Endothelial cell of umbilical vein (primary cell): Measurements from ENCODE around the gene TSPEAR. TPM values are rescaled to one million over a fixed set of nuclear protein-coding genes. Genes with fewer than 3 reads are reported as not detected.

Experiments used
- BruUV-seq: library from RNA; stranded (reverse); fragments of 400-500 nt; replicated peaks from 2 replicates; lab custom pipeline; 2021; lab: Mats Ljungman, UMichigan
- CTCF ChIA-PET: fragments of 300-600, 350-600 bp; sonication (Branson Sonifier 250); formaldehyde crosslinking; loops from one replicate; lab custom pipeline; 2021; ENCODE audit warnings: antibody characterized with exemption, inconsistent platforms; lab: Charles Lee
- POLR2A ChIA-PET: fragments of 300-600, 350-600 bp; sonication (Branson Sonifier 250); formaldehyde crosslinking; loops from one replicate; lab custom pipeline; 2021; ENCODE audit warnings: antibody characterized with exemption, inconsistent platforms; lab: Charles Lee
- DNase-seq: peaks from one replicate; pipeline ENCODE4 v3.0.0-alpha.2; 2011; ENCODE audit warnings: low read depth, low spot score
- FAIRE-seq: peaks from 2 replicates; lab custom pipeline; 2011; peaks lifted over from hg19 to GRCh38; lab: Jason Lieb, UNC
- H2AFZ ChIP-seq: 2 replicates; pipeline ENCODE4 v1.6.0; 2012; ENCODE audit warnings: low read depth, low read length, control low read depth, inconsistent platforms
- H3K27ac ChIP-seq: 2 replicates; pipeline ENCODE4 v1.5.1; 2011; ENCODE audit warnings: low read depth, mild to moderate bottlenecking, control low read depth, low read length, moderate library complexity; ENCODE audit not compliant: insufficient read depth
- H3K27me3 ChIP-seq, 2 experiments: 2 replicates each; pipeline versions ENCODE4 v1.6.0 to v1.6.1; 2011; ENCODE audit warnings: low read length in 2 of 2, mixed read lengths in 1 of 2; ENCODE audit not compliant: control insufficient read depth in 2 of 2, insufficient read depth in 2 of 2
- H3K36me3 ChIP-seq, 2 experiments: 2 replicates in 1 of 2; 3 replicates in 1 of 2; pipeline ENCODE4 v1.5.1; 2011; ENCODE audit warnings: low read length in 2 of 2, mild to moderate bottlenecking in 1 of 2, moderate library complexity in 1 of 2; ENCODE audit not compliant: control insufficient read depth in 2 of 2, insufficient read depth in 2 of 2; ENCODE audit errors: extremely low read depth in 1 of 2
- H3K4me1 ChIP-seq: 3 replicates; pipeline ENCODE4 v1.5.1; 2011; ENCODE audit warnings: mild to moderate bottlenecking, low read length; ENCODE audit not compliant: control insufficient read depth, insufficient read depth; ENCODE audit errors: extremely low read depth
- H3K4me2 ChIP-seq: 2 replicates; pipeline ENCODE4 v1.6.1; 2011; ENCODE audit warnings: low read length, control low read depth, mixed read lengths; ENCODE audit not compliant: insufficient read depth
- H3K4me3 ChIP-seq, 3 experiments: fragments of 200-600 bp in 1 of 3; sonication (generic), shearing (Covaris generic) in 1 of 3; replicated peaks in 1 of 3; 2 replicates each; pipeline ENCODE4 v1.5.1; 2011 to 2016; ENCODE audit warnings: control low read depth in 3 of 3, low read length in 3 of 3, mild to moderate bottlenecking in 2 of 3, inconsistent platforms in 1 of 3, low read depth in 1 of 3, moderate library complexity in 1 of 3; ENCODE audit not compliant: insufficient read depth in 1 of 3
- H3K79me2 ChIP-seq: 2 replicates; pipeline ENCODE4 v1.6.0; 2012; ENCODE audit warnings: low read length, inconsistent platforms; ENCODE audit not compliant: control insufficient read depth, insufficient read depth
- H3K9ac ChIP-seq: replicated peaks from 2 replicates; pipeline ENCODE3; 2011; ENCODE audit warnings: low read length, control low read depth; ENCODE audit not compliant: insufficient read depth; ENCODE audit errors: extremely low read depth
- H3K9me1 ChIP-seq: replicated peaks from 3 replicates; pipeline ENCODE4 v1.6.0; 2011; ENCODE audit warnings: mild to moderate bottlenecking, low read length; ENCODE audit not compliant: control insufficient read depth, insufficient read depth; ENCODE audit errors: extremely low read depth
- H3K9me3 ChIP-seq: replicated peaks from 2 replicates; pipeline ENCODE4 v1.5.1; 2012; ENCODE audit warnings: low read length, inconsistent platforms; ENCODE audit not compliant: control insufficient read depth, insufficient read depth
- H4K20me1 ChIP-seq: replicated peaks from 2 replicates; pipeline ENCODE3; 2011; ENCODE audit warnings: mild to moderate bottlenecking, low read length; ENCODE audit not compliant: control insufficient read depth, insufficient read depth; ENCODE audit errors: extremely low read depth
- CTCF ChIP-seq, 2 donors: IDR thresholded peaks; 1 replicate in 1 of 2; 2 replicates in 1 of 2; pipeline ENCODE4 v1.5.1; 2011; ENCODE audit warnings: low read length in 2 of 2, mild to moderate bottlenecking in 2 of 2, moderate library complexity in 2 of 2, control low read depth in 1 of 2, inconsistent platforms in 1 of 2, low read depth in 1 of 2; ENCODE audit not compliant: insufficient read depth in 1 of 2; ENCODE audit errors: extremely low read depth in 1 of 2
- EZH2 ChIP-seq: IDR thresholded peaks from 2 replicates; pipeline ENCODE4 v1.6.1; 2012; ENCODE audit warnings: borderline replicate concordance, low read depth, mild to moderate bottlenecking, moderate library complexity, low read length, inconsistent platforms; ENCODE audit not compliant: severe bottlenecking
- FOS ChIP-seq: IDR thresholded peaks from 2 replicates; pipeline ENCODE4 v1.6.1; 2011; ENCODE audit warnings: mild to moderate bottlenecking, low read length, moderate library complexity, borderline replicate concordance; ENCODE audit not compliant: insufficient read depth
- GATA2 ChIP-seq: IDR thresholded peaks from 2 replicates; pipeline ENCODE4 v1.7.0; 2011; ENCODE audit warnings: low read depth, mild to moderate bottlenecking, moderate library complexity, mixed read lengths, low read length; ENCODE audit not compliant: insufficient read length, insufficient read depth
- JUN ChIP-seq: IDR thresholded peaks from 2 replicates; pipeline ENCODE4 v1.6.1; 2011; ENCODE audit warnings: borderline replicate concordance, low read depth; ENCODE audit not compliant: insufficient read length, insufficient read depth
- MAX ChIP-seq: IDR thresholded peaks from 2 replicates; pipeline ENCODE4 v1.6.1; 2011; ENCODE audit not compliant: insufficient read depth, insufficient read length
- MYC ChIP-seq: IDR thresholded peaks from one replicate; pipeline ENCODE4 v1.6.1; 2011; ENCODE audit warnings: mild to moderate bottlenecking, low read depth, low read length
- POLR2A ChIP-seq: IDR thresholded peaks from 2 replicates; pipeline ENCODE4 v1.6.1; 2012; ENCODE audit warnings: low read depth, mild to moderate bottlenecking, control low read depth, low read length
- POLR2AphosphoS5 ChIP-seq: IDR thresholded peaks from 2 replicates; pipeline ENCODE4 v1.6.1; 2012; ENCODE audit warnings: low read depth, mild to moderate bottlenecking, control low read depth, low read length, moderate library complexity; ENCODE audit not compliant: insufficient read depth
- dilution Hi-C: fragments of 300-500 bp; cut with MboI; formaldehyde crosslinking; loops from one replicate; pipeline ENCODE4 v1.15.0; 2019; ENCODE audit warnings: low sequenced_read_pairs; ENCODE audit not compliant: extremely low pct_ligation_motif_present
- intact Hi-C: fragments of 100-400 bp; cut with micrococcal nuclease; formaldehyde crosslinking; loops from one replicate; pipeline ENCODE4 v1.10.0; 2022
- polyA plus RNA-seq, 4 experiments: library from polyadenylated mRNA; depleted of rRNA in 3 of 4; stranded (reverse) in 3 of 4; unstranded in 1 of 4; fragments of >200 nt; gene quantifications; 2 replicates each; pipeline versions ENCODE4 v1.2.1 to v1.2.3, GENCODE V29; 2011 to 2012; ENCODE audit warnings: missing spikeins in 1 of 4
- total RNA-seq: library from RNA; stranded (reverse); gene quantifications from 2 replicates; pipeline ENCODE4 v1.2.3, GENCODE V29; 2021

Gene TSPEAR
- total and polyA plus RNA-seq, 2 donors (not counting 3 experiments of a cell fraction or from before 2014, with no cell fraction given): 0.01 TPM; not detected in 1

DNA sequence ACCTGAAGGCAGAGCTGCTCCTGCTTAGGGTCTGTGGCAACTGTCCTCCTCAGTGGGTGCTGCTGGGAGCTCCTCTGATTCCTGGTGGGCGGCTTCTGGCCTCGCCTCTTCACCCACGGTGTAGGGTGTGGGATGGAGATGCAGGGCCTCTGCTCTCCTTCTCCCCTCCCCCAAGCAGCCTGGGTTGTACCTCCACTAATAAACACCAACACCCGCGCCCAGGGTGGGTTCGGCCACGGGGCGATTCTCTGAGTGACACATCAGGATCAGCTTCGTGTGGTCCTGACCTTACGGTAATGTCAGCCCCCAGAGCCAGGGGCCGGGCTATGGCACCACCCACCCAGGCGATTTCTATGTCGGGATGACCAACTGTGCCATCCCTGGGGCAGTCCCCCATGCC is 195.0 kb downstream of the TSPEAR start:
- dilution Hi-C loops: no loop called here
- TF ChIP-seq POLR2A: no peak
- TF ChIP-seq MAX: no peak
- no peak for TF ChIP-seq CTCF (IDR thresholded peaks at IDR 0.05; ENCODE audit: extremely low read depth in 1 of 2, insufficient read depth in 1 of 2, low read depth in 1 of 2, low read length in 2 of 2)
- no peak for TF ChIP-seq GATA2
- TF ChIP-seq FOS: no peak
- no peak for TF ChIP-seq JUN
- no peak for TF ChIP-seq MYC
- no peak for TF ChIP-seq EZH2
- TF ChIP-seq POLR2AphosphoS5: no peak
- CTCF ChIA-PET: interaction anchor here (1.7 kb wide), 1 partner anchor 277 kb away, joined by 9 read pairs; no protein-coding TSS in a partner anchor

More for the DNA sequence above, 195.0 kb downstream of the TSPEAR start:
- H4K20me1 ChIP-seq: no peaks in the 10 kb centered on the region
- H3K27ac ChIP-seq: no peak overlapping the region
- H3K9me1 ChIP-seq: no peaks in the 10 kb centered on the region
- FAIRE-seq: no peak
- no peak overlapping the region for H3K4me3 ChIP-seq
- H3K4me1 ChIP-seq: no peaks in the 10 kb centered on the region
- no peak overlapping the region for H3K9ac ChIP-seq
- no peaks in the 10 kb centered on the region for H3K79me2 ChIP-seq
- intact Hi-C loops: loop anchor here (10.0 kb wide), 1 partner anchor 418 kb away; no protein-coding TSS in a partner anchor
- no peak overlapping the region for H3K4me2 ChIP-seq
- BruUV-seq: no TSS peak
- POLR2A ChIA-PET: no interaction called here
- DNase-seq: no peak
- no peaks in the 10 kb centered on the region for H3K9me3 ChIP-seq
- H3K36me3 ChIP-seq: no peaks in the 10 kb centered on the region
- no peak overlapping the region for H2AFZ ChIP-seq
- no peaks in the 10 kb centered on the region for H3K27me3 ChIP-seq
